OCI-LY3 (cell line): Measurements from ENCODE around the gene PLXNB1.

Experiments
- EZH2phosphoT487 ChIP-seq: fragments of 200-600 bp; shearing (Covaris generic); IDR thresholded peaks from 2 replicates; pipeline ENCODE4 v1.6.1; 2018; ENCODE audit warnings: antibody characterized with exemption, mixed run types, low read depth
- TF ChIP-seq, protein P1 (sequence below): fragments of 200-600, 300-600 bp; sonication (generic); IDR thresholded peaks from 2 replicates; pipeline ENCODE4 v1.5.1; 2014; ENCODE audit warnings: antibody characterized with exemption, low read length, low read depth

DNA sequence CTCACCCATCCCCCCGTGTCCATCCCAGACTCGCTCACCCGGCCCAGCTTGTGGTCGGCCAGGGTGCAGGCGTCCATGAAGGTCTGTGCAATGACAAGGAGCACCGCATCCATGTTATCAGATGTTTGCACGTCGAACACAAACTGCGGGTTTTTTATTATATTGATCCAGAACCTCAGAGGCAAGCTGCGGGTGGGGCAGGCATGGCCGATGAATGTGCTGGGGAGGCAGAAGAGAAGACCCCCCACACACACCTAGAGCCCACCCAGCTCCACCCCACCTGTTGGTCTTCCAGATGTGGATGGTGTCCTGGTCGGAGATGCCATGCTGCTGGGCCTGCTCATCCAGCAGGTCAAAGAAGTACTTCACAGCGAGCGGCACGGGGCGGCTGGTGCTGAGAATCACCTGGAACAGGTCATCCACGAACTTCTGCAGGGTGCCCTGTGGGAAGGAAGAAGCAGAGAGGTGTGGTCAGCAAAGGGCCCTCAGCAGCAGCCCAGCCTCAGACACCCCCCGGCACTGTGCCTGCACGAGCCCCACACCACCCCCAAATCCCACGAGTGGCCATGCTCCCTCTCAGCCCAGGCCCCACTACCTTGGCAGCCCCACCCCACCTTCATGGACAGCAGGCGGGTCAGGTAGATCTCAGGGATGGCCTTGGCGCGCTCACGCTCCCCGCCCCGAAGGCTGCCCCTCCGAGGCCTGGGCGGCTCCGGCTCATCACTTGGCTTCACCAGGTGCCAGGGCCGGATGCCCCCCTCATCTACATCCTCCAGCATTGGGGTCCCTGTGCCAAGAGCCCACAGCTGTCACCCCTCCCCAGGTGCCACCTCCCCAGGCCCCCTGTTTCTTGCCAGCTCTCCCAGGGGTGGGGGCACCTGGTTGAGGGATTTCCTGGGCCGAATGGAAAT is 20.3 kb downstream of the PLXNB1 start:
- TF ChIP-seq, protein P1, sequence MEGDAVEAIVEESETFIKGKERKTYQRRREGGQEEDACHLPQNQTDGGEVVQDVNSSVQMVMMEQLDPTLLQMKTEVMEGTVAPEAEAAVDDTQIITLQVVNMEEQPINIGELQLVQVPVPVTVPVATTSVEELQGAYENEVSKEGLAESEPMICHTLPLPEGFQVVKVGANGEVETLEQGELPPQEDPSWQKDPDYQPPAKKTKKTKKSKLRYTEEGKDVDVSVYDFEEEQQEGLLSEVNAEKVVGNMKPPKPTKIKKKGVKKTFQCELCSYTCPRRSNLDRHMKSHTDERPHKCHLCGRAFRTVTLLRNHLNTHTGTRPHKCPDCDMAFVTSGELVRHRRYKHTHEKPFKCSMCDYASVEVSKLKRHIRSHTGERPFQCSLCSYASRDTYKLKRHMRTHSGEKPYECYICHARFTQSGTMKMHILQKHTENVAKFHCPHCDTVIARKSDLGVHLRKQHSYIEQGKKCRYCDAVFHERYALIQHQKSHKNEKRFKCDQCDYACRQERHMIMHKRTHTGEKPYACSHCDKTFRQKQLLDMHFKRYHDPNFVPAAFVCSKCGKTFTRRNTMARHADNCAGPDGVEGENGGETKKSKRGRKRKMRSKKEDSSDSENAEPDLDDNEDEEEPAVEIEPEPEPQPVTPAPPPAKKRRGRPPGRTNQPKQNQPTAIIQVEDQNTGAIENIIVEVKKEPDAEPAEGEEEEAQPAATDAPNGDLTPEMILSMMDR: no peak
- TF ChIP-seq EZH2phosphoT487: no peak
